ENCODE data around the gene GPR141.
"Not testable (repeated sequence)": the region's sequence is repeated elsewhere in the genome, so short reads cannot be mapped to it uniquely, and the experiment has no call there.

Gene GPR141

DNA sequence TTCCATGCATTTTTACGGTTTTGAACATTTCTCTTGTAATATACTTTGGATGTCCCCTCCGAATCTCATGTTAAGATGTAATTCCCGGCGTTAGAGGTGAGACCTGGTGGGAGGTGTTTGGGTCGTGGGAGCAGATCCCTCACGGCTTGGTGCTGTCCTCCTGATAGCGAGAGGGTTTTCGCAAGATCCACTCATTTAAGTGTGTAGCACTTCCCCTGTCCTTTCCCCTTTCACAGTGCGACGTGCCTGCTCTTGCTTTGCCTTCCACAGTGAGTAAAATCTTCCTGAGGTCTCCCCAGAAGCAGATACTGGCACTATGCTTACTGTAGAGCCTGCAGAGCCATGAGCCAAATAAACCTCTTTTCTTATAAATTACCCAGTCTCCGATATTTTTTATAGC is 6.6 kb downstream of the GPR141 start (continued):
- TF ChIP-seq TSHZ2 (CRISPR knock-in tag; IDR thresholded peaks at IDR 0.05) = no peak
- no peak for TF ChIP-seq ZNF70 (CRISPR knock-in tag; IDR thresholded peaks at IDR 0.05)
- no peak for TF ChIP-seq TCF4 (CRISPR knock-in tag; IDR thresholded peaks at IDR 0.05; ENCODE audit: borderline replicate concordance)

- TF ChIP-seq OSR1 (CRISPR knock-in tag; IDR thresholded peaks at IDR 0.05) (no peak), ZNF8 (CRISPR knock-in tag; IDR thresholded peaks at IDR 0.05) (no peak), CSDC2 (CRISPR knock-in tag; IDR thresholded peaks at IDR 0.05) (no peak), ZFP3 (CRISPR knock-in tag; IDR thresholded peaks at IDR 0.05) (no peak)
- no peak for ATAC-seq
These were observed 10.9 kb downstream of the GPR141 start for GRCh38 chr7:37694208-37695094.

DNA sequence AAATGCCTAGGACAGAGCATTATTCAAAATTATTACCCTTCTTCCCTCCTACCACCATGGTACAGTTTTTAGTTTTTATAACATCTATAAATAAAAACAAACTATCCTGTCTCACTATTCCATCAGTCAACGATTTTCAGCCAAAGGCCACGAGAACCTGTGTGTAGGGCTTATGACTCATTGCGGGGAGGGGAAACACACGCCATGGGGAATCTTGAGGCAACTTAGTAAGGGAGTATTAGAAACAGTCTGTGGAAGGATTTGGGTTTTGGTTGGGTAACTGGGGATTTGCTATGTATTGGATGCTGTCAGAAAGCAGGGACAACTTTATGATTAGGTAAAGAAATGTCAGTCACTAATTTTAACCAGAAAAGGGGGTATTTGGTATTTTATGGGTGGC is 14.7 kb downstream of the GPR141 start:
- TF ChIP-seq, protein P1, sequence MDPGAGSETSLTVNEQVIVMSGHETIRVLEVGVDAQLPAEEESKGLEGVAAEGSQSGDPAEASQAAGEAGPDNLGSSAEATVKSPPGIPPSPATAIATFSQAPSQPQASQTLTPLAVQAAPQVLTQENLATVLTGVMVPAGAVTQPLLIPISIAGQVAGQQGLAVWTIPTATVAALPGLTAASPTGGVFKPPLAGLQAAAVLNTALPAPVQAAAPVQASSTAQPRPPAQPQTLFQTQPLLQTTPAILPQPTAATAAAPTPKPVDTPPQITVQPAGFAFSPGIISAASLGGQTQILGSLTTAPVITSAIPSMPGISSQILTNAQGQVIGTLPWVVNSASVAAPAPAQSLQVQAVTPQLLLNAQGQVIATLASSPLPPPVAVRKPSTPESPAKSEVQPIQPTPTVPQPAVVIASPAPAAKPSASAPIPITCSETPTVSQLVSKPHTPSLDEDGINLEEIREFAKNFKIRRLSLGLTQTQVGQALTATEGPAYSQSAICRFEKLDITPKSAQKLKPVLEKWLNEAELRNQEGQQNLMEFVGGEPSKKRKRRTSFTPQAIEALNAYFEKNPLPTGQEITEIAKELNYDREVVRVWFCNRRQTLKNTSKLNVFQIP (CRISPR knock-in tag; IDR thresholded peaks at IDR 0.05; ENCODE audit: borderline replicate concordance, low read depth) = no peak
- TF ChIP-seq CREB5 (CRISPR knock-in tag; IDR thresholded peaks at IDR 0.05; ENCODE audit: low read depth) (no peak), SNAI2 (CRISPR knock-in tag; IDR thresholded peaks at IDR 0.05) (no peak), CSDC2 (CRISPR knock-in tag; IDR thresholded peaks at IDR 0.05) (no peak), RARB (CRISPR knock-in tag; IDR thresholded peaks at IDR 0.05) (no peak), ZFP30 (CRISPR knock-in tag; IDR thresholded peaks at IDR 0.05) (no peak), TCF4 (CRISPR knock-in tag; IDR thresholded peaks at IDR 0.05; ENCODE audit: borderline replicate concordance) (no peak)

GRCh38 chr7:37698782-37699181 is 15.2 kb downstream of the GPR141 start:
- no peak for ATAC-seq
- TF ChIP-seq, protein P2, sequence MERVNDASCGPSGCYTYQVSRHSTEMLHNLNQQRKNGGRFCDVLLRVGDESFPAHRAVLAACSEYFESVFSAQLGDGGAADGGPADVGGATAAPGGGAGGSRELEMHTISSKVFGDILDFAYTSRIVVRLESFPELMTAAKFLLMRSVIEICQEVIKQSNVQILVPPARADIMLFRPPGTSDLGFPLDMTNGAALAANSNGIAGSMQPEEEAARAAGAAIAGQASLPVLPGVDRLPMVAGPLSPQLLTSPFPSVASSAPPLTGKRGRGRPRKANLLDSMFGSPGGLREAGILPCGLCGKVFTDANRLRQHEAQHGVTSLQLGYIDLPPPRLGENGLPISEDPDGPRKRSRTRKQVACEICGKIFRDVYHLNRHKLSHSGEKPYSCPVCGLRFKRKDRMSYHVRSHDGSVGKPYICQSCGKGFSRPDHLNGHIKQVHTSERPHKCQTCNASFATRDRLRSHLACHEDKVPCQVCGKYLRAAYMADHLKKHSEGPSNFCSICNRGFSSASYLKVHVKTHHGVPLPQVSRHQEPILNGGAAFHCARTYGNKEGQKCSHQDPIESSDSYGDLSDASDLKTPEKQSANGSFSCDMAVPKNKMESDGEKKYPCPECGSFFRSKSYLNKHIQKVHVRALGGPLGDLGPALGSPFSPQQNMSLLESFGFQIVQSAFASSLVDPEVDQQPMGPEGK (CRISPR knock-in tag; IDR thresholded peaks at IDR 0.05; ENCODE audit: borderline replicate concordance) = no peak

More for the DNA sequence above, 14.7 kb downstream of the GPR141 start:
- ATAC-seq = no peak

DNA sequence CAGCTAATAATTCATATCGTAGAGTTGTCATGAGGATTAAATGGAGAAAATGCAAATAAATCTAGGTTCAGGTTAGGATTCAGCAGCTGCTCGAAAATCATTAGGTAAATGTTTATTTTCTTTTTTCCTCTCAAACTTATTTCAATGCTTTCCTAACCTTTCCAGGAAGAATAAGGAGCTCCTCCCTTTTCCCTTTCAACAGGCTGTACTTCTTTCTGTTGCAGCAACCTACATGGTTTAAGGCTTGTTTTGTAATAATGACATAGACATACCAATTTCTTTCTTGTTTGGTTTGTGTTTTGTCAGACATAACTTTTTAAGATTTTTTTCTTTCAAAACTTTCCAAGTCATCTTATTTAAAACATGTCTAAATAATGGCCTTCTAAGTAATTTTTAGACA is 18.2 kb downstream of the GPR141 start:
- ATAC-seq = no peak

GRCh38 chr7:37703361-37703760 is 19.8 kb downstream of the GPR141 start:
- TF ChIP-seq TCF4 (CRISPR knock-in tag; IDR thresholded peaks at IDR 0.05; ENCODE audit: borderline replicate concordance) = no peak
- ATAC-seq = no peak

More for the DNA sequence above, 18.2 kb downstream of the GPR141 start:
- TF ChIP-seq BACH2 (CRISPR knock-in tag; IDR thresholded peaks at IDR 0.05; ENCODE audit: borderline replicate concordance) (no peak), RARB (CRISPR knock-in tag; IDR thresholded peaks at IDR 0.05) (no peak), SNAI2 (CRISPR knock-in tag; IDR thresholded peaks at IDR 0.05) (no peak), ZFP3 (CRISPR knock-in tag; IDR thresholded peaks at IDR 0.05) (no peak), PPARA (CRISPR knock-in tag; IDR thresholded peaks at IDR 0.05; ENCODE audit: borderline replicate concordance) (no peak)

DNA sequence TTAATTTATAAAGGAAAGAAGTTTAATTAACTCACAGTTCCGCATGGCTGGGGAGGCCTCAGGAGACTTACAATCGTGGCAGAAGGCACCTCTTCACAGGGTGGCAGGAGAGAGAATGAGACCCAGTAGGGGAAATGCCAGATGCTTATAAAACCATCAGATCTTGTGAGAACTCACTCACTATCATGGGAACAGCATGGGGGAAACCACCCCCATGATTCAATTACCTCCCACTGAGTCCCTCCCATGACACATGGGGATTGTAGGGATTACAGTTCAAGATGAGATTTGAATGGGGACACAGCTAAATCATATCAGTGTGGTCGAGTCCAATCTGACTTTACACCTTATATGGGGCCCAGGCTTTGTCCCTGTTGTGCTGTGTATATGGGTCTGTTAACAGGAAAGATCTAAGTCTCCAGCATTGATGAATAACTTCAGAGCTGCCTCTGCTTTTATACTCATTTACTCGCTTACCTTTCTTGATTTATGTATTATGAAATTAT is 20.8 kb downstream of the GPR141 start:
- ATAC-seq = not testable (repeated sequence)
